LHCN-M2 (cell line): ENCODE data around the gene WNT8B. TPM values are rescaled to one million over a fixed set of nuclear protein-coding genes. Genes with fewer than 3 reads are reported as not detected.

ENCODE experiments used
- DNase-seq: peaks from one replicate; pipeline ENCODE4 v3.0.0-alpha.2; 2012; ENCODE audit warnings: low read depth
- polyA plus RNA-seq: library from polyadenylated mRNA; unstranded; fragments of >200 nt; gene quantifications from one replicate; pipeline ENCODE4 v1.2.1, GENCODE V29; 2012; ENCODE audit warnings: missing spikeins
- total RNA-seq: library from RNA; depleted of rRNA; stranded (reverse); fragments of >200 nt; gene quantifications from 2 replicates; pipeline ENCODE4 v1.2.3, GENCODE V29; 2014; rRNA removed

WNT8B gene, protein sequence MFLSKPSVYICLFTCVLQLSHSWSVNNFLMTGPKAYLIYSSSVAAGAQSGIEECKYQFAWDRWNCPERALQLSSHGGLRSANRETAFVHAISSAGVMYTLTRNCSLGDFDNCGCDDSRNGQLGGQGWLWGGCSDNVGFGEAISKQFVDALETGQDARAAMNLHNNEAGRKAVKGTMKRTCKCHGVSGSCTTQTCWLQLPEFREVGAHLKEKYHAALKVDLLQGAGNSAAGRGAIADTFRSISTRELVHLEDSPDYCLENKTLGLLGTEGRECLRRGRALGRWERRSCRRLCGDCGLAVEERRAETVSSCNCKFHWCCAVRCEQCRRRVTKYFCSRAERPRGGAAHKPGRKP
- total RNA-seq = not detected in 2 replicates
- polyA plus RNA-seq = not detected

GRCh38 chr10:100462709-100463108 is at the start of gene WNT8B:
WNT8B (plus strand) TSS chr10:100463009; CDS start chr10:100463169, 160 bp downstream.
- DNase-seq = no peak

DNA sequence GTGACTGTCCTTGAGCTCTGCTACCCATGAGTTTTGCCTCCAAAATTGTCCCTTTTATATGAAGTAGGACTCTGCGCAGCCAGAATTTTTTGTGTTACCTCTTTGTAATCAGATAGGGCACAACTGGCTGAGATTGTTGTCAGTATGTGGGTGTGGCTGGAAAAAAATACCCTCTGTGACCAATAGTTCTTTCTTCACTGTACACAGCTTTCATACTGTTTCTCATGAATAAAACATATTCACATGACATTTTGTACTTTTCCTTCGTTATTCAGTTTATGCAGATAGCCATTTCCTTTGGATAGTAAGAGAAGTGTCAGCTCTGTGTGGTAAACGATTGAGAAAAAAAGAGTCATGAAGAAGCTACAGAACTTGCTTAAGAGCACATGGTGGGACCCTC is 49.6 kb upstream of the WNT8B start:
- no peak for DNase-seq

GRCh38 chr10:100419911-100420449 is 42.8 kb upstream of the WNT8B start:
- no peak for DNase-seq

- no peak for DNase-seq
Observed at GRCh38 chr10:100427374-100427773, 35.4 kb upstream of the WNT8B start.

GRCh38 chr10:100433253-100434240 is 29.3 kb upstream of the WNT8B start:
- DNase-seq = peak; percentile 86

DNA sequence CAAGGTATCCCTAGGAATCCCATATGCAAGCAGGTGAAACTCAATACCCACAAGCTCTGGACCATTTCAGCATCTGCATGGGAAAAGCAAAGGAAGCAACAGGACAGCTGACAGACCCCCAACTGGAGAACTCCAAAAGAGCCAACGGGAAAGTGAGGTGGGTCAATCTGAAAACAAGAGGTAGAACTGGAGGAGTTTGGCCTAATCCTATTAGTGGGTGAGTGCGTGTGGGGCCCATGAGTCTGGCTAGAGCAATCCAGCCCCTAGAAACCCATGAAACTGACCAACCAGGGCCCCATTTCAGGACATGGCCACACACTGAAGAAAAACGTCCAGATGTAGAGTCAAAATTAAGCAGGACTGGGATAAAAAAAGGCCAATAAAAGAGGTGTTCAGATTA is 26.6 kb upstream of the WNT8B start:
- DNase-seq = no peak

DNA sequence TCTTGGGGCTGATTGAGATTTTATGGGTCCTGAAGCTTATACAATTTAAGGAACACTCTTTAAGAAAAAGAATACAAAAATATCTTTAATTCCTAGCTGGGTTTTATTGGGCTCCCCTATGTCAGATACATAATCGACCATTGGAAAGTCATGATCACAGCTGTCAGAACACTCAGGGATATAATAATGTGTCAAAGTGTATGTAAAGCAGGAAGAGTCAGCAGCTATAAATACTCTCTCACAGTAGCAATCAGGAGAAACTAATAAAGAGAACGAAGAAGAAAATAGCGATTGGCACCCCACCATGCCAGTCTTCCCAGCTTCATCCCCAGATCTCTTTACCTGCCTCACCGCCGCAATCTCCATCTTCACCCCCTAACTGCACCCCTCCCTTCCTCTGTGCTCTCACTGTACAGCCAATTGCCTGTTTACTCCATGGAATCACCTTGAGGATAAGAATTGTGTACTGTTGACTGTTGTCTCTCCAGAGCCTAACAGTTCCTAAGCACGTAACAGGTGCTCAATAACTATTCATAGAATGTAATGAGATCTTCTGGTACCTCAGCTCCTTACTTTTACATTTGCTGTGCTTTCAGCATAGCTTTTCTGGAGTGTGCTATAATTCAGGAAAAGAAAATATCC is 24.0 kb upstream of the WNT8B start:
- no peak for DNase-seq

- no peak for DNase-seq
Observed at GRCh38 chr10:100442548-100442947, 20.3 kb upstream of the WNT8B start.

DNA sequence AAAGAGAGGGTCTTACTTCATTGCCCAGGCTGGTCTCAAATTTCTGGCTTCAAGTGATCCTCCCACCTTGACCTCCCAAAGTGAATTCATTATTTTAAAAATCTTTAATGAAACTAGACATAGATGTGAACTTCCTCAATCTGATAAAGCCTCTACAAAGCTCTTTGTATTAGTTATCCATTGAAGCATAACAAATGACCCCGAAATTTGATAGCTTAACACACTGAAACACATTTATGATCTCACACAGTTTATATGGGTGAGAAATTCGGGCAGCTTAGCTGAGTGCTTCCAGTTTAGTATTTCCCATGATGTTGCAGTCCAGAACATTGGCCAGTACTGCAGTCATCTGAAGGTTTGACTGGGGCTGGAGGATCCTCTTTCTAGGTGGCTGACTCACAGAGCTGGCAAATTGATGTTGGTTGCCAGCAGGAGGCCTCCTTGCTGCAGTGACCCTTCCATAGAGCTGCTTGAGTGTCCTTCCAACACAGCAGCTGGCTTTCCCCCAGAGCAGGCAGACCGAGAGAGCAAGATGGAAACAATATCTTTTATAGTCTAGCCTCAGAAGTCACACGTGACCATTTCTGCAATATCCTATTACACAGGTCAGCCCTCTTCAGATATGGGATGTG is 16.6 kb upstream of the WNT8B start:
- peak; percentile 11 for DNase-seq

DNA sequence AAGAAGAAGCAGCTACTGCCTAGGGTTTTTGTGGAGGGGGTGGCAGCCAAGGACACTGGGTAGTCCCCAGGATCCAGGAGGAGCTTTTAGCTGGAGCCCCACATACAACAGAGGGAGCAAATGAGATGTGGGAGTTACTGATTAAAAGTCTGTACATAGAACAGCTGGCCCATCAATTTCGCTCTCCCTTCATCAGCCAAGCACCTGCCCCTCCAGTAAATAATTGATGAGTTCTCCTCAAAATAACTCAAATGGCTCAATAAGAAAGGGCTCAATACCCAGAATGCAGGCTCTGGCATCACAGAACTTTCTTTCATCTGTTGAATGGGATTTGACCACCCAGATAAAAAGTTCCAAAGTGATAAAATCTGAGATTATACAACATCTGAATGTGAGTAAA is 15.1 kb upstream of the WNT8B start:
- DNase-seq = no peak

- DNase-seq = no peak
Observed at GRCh38 chr10:100448951-100449350, 13.9 kb upstream of the WNT8B start.

DNA sequence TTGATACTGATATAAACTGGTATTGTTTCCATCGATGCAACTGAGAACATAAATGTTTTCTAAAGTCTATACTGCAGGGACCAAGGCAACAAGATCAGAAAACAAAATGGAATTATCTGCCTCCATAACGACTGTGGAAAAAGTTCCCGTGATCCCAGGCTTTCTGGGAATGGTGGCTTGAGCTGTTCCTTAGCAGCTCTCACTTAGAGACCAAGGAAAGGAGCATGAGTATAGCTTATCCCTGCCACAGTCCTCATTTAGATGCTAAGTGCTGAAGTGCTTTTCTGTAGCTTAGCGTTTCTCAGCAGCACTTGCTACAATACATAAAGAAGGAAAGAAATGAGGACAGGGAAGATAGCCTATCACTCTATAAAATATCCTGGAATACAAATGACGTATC is 5.5 kb downstream of the WNT8B start:
- no peak for DNase-seq

GRCh38 chr10:100468978-100469377 is 6.2 kb downstream of the WNT8B start:
- DNase-seq = no peak

DNA sequence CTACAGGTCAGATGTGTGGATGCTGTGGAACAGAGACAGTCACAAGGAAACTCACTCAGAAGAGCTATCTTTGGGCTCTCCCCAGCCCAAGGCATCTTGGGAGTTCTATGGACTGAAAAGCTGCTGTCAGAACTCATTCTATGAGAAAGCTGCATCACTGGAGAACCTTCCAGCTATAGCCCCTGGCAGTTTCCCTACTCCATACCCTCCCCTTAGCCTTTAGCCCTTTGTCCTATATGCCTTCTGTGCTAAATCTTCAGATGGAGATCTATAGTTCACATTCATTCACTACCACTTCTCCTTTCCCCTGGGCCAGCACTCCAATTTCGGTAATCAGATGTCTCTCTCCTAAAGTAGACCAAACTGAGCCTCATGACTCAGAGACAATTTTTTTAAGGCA is 6.9 kb downstream of the WNT8B start:
- DNase-seq = no peak

GRCh38 chr10:100470367-100470766 is 7.6 kb downstream of the WNT8B start:
- DNase-seq = peak; percentile 11

GRCh38 chr10:100477970-100478369 is 15.2 kb downstream of the WNT8B start:
- DNase-seq = no peak

- no peak for DNase-seq
Observed at GRCh38 chr10:100479037-100479436, 16.2 kb downstream of the WNT8B start.

- DNase-seq = no peak
Observed at GRCh38 chr10:100480002-100480401, 17.2 kb downstream of the WNT8B start.

DNA sequence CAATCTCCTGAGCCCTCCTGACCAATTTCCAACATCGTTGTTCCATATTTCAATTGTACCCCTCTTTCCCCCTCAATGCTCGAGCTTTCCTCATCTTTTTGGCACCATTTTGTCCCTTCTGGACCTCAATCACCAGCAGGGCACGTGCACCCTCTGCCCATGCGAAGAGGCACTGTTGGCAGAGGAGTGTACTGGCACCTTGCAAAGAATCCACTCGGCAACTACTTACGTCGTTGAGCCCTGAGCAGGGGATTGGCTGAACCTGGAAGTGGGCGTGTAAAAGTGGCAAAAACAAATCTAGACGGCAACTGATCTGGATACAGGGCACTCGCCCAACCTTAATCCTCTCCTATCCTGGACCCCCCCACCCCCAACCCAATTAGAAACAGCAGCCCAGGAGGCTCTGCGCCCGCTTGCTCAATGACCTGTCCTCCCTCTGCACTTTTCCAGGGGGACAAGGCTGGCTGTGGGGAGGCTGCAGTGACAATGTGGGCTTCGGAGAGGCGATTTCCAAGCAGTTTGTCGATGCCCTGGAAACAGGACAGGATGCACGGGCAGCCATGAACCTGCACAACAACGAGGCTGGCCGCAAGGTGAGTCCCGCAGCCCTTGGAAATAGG is 18.8 kb downstream of the WNT8B start:
- DNase-seq = peak; percentile 82

GRCh38 chr10:100482181-100482833 is 19.5 kb downstream of the WNT8B start:
- peak; percentile 54 for DNase-seq
